ENCODE data around the gene KRTAP5-4.
"Not testable (repeated sequence)": the region's sequence is repeated elsewhere in the genome, so short reads cannot be mapped to it uniquely, and the experiment has no call there.

DNA sequence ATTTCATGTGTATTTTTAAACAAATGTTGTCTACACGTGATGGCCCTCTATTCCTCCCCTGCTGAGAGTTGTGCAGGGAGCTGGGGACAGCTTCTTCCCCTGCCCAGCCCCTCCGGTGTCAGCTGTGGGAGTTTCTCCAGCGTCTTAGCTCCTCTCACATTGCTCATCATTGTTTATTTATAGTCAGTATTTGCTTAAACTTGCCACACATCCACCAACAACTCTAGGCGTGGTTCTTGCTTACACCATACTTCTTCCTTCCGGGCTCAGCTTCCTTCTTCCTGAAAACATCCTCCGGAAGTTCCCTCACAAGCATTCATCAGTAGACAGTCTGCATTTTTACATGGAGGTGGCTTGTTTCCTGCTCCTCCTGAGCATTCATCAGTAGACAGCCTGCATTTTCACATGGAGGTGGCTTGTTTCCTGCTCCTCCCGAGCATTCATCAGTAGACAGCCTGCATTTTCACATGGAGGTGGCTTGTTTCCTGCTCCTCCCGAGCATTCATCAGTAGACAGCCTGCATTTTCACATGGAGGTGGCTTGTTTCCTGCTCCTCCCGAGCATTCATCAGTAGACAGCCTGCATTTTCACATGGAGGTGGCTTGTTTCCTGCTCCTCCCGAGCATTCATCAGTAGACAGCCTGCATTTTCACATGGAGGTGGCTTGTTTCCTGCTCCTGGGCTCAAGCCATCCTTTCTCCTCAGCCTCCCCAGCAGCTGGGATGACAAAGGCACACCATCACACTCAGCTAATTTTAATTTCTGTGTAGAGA, 32.6 kb downstream of the KRTAP5-4 start:
- TF ChIP-seq CTCF (conservative IDR thresholded peaks at IDR 0.05); EZH2 (IDR thresholded peaks at IDR 0.05; ENCODE audit: low read depth): not testable (repeated sequence)

All from PC-9 (cell line).